GM12872 (cell line): ENCODE measurements around the gene VPS16.

Experiments
- TF ChIP-seq, protein P1 (sequence below): IDR thresholded peaks from 3 replicates; pipeline ENCODE4 v1.5.1; 2011; ENCODE audit warnings: low read depth, mild to moderate bottlenecking, low read length, moderate library complexity; ENCODE audit not compliant: insufficient read depth

VPS16 gene

DNA sequence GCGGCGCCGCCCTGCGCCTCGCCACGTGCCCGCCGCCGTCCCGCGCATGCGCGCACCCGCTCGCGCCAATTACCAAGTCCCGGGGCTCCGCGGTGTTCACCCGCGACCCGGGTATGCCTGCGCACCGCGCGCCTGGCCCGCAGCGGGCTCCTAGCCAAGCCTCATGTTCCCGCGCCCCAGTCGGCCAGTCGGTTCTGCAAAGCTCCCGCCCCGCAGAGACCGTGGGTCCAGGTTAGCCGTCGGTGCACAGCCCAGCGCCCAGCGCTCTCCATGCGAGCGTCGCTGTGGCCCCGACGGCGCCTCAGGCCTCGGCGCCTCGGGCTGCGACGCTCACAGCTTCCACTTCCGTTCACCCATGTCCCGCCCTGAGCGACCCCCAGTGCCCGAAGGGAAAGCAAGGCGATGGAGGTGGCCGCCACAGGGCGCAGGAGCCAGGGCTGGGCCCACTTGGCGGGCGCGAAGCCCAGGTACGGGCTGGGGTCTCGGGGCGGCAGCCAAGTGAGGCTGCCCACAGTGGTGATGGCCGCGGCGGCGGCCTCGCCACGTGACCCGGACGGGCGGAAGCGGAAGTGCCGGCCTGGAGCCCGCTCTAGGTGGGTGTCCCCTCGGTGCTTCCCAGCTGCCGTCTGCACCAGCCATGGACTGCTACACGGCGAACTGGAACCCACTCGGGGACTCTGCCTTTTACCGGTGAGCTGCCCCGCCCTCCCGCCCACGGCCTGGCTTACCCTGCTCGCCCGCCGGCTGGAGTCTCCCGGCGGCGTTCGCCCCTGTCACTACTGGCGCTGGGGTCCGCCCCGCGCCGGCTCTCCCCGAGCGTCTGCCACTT is at the start of gene VPS16, which contains the start of gene PCED1A:
Gene VPS16, plus strand, starts transcription at position 608 of the 829 bp plus-strand sequence. Its CDS starts 30 bp downstream, at position 638.
Gene PCED1A, minus strand, starts transcription at position 518 of the 829 bp plus-strand sequence. CDS start 743 bp downstream, outside the sequence.
- TF ChIP-seq, protein P1, sequence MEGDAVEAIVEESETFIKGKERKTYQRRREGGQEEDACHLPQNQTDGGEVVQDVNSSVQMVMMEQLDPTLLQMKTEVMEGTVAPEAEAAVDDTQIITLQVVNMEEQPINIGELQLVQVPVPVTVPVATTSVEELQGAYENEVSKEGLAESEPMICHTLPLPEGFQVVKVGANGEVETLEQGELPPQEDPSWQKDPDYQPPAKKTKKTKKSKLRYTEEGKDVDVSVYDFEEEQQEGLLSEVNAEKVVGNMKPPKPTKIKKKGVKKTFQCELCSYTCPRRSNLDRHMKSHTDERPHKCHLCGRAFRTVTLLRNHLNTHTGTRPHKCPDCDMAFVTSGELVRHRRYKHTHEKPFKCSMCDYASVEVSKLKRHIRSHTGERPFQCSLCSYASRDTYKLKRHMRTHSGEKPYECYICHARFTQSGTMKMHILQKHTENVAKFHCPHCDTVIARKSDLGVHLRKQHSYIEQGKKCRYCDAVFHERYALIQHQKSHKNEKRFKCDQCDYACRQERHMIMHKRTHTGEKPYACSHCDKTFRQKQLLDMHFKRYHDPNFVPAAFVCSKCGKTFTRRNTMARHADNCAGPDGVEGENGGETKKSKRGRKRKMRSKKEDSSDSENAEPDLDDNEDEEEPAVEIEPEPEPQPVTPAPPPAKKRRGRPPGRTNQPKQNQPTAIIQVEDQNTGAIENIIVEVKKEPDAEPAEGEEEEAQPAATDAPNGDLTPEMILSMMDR, result no peak

DNA sequence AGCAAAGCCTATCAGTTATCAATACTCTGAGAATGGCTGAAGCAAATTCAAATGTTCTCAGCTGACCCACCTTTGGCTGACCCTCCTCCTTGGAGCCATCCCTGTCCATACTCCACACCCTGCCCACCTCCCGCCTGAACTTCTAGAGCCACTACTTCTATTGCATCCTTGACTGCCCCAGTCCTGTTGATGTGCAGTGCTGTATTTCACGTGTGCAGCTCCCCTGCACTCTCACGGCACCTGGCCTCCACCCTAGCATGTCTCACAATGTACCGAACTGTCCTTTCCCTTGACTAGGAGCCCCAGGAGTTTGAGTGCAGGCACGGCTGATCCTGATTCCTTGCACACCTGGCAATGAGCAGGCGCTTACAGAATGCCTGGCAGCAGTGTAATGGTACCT is 47.1 kb upstream of the VPS16 start:
- TF ChIP-seq, protein P1, result no peak

DNA sequence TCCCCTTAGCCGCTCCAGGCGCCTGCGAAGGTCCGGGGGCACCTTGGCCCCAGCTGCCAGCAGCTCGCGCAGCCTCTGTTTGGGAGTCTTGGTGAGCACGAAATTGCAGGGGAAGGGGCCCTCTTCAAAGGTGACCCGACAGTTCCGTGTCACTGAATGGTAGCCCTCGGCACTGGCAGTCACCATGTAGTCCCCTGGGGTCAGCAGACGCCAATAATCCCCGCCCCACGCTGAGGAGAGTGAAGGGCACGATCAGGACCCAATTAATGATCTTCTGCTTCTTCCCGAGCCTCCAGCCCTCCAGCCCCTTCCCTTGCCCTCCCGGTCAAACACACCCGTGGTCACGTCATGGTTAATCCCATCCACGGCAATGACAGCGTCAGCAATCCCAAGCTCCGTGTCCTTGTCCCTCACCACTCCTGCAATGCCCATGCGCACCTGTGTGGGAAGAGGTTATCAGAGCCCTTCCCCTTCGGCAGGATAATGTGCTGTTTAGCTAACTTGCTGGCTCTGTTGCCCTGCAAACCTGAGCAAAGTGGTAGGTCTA is 46.3 kb upstream of the VPS16 start:
- TF ChIP-seq, protein P1, result no peak

DNA sequence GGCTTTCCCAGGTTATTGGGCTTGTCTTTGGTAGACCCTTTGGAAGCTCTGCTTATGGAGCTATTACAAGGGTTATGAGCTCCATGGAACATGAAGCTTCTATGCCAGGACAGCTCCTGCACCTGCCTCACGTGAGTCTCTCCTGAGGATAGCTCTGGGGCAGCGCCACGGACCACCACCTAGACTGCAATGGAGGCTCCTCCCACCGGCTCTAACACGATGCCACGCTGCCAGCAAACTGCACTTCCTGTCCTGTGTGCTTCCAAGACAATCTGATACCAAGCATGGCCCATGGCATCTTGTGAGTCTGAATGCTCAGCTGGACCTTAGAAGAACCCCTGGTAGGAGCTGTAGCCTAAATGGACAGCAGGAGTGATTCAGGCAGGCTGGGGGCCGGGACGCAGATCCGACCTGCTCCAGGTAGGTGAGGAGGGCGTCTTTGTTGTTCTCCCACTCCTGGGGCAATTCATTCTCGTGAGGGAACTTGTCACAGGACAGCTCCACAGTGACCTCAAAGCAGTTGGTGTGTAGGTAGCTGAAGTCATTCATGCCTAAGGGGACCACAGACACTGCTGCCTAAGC is 45.6 kb upstream of the VPS16 start:
- TF ChIP-seq, protein P1, result no peak

DNA sequence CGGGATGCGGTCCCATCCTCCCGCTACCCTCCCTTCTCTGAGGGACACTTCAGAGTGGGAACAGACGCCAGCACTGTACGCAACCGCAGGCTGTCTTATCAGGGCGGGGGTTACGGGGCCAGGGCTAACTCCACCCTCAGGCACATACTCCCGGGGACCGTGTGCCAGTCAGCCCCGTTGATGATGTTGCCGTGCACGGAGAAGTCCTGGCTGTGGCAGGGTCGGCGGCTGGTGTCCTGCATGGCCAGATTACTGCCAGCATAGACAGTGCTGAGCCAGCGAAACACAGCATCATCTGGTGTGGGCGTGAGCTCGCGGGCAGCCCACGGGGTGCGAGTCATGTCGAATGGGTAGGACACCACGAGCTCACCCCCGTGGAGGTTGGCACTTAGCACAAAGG is 45.1 kb upstream of the VPS16 start:
- TF ChIP-seq, protein P1, result no peak

DNA sequence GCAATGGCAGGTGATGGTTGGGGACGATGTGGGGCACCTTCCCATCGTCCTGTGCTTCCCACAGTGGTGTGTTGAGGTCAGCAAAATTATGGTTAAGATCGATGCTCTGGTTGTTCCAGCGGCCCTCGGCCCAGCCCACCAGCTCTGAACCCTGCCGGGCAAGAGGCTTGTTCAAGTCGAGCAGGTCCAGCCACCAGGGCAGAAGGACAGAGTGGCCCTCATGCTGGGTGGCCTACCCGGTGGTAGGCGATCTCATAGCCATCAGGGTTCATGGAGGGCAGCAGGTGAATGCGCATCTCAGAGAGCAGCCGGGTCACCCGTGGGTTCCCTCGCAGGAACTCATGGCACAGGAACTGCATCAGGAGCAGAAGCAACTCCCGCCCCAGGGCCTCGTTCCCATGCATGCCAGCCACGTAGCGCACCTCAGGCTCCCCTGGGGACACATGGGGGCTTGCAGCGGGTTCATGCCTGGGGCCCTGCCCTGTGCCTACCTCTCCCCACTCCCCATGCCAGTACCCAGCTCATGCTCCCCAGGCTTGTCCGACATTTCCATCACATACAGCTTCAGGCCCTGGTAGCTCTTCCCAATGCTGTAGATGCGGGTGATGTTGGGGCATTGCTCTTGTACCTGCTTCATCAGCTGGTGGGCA is 44.4 kb upstream of the VPS16 start:
- TF ChIP-seq, protein P1, result no peak
